Adrenal gland (tissue), 12 donors: ENCODE data around the gene ARHGAP26. TPM values are rescaled to one million over a fixed set of nuclear protein-coding genes. Genes with fewer than 3 reads are reported as not detected.
A peak's percentile ranks its signal among the peaks of the same experiment; 100 is the strongest.

Source experiments
- DNase-seq, 7 donors: peaks; one replicate each; pipeline ENCODE4 v3.0.0-alpha.2; 2019 to 2020
- H3K27ac ChIP-seq, 5 donors: fragments of 200-600 bp; sonication (generic) in 4 of 5; 1 replicate in 3 of 5; 2 replicates in 2 of 5; pipeline versions ENCODE4 v1.5.1 to v1.8.0; 2016 to 2020; ENCODE audit warnings: mild to moderate bottlenecking in 1 of 5
- H3K27me3 ChIP-seq: fragments of 200-600 bp; 2 replicates; pipeline ENCODE4 v1.8.0; 2021
- H3K36me3 ChIP-seq, 2 donors: fragments of 200-600 bp; replicated peaks in 1 of 2; 1 replicate in 1 of 2; 2 replicates in 1 of 2; pipeline versions ENCODE4 v1.5.1 to v1.8.0; 2018 to 2022
- H3K4me1 ChIP-seq, 2 donors: fragments of 200-600 bp; replicated peaks in 1 of 2; 1 replicate in 1 of 2; 2 replicates in 1 of 2; pipeline versions ENCODE4 v1.5.1 to v1.8.0; 2018 to 2021
- H3K4me3 ChIP-seq, 4 donors: fragments of 200-600 bp; sonication (generic) in 3 of 4; one replicate each; pipeline ENCODE4 v1.5.1; 2016 to 2018
- H3K9me3 ChIP-seq, 3 donors: fragments of 200-600 bp; sonication (generic) in 1 of 3; replicated peaks in 1 of 3; 1 replicate in 2 of 3; 2 replicates in 1 of 3; pipeline versions ENCODE4 v1.5.1 to v1.8.0; 2016 to 2021
- POLR2A ChIP-seq, 2 donors: fragments of 450-650 bp; IDR thresholded peaks; one replicate each; pipeline ENCODE4 v1.6.1; 2017; ENCODE audit warnings: antibody characterized with exemption in 2 of 2, mild to moderate bottlenecking in 2 of 2, moderate library complexity in 1 of 2
- WGBS, 4 donors: extraction: QIAGEN DNeasy Blood & Tissue Kit in 2 of 4; methylation state at CpG; one replicate each; pipeline versions ENCODE4 v1.1.5 to v1.1.7; 2013 to 2017; 5-methylcytosine and 5-hydroxymethylcytosine counted together
- intact Hi-C, 2 donors: fragments of 100-400 bp; cut with DNase I; formaldehyde crosslinking; loops; one replicate each; pipeline versions ENCODE4 v1.14.1 to v1.15.0; 2022 to 2023
- polyA plus RNA-seq, 3 donors: library from polyadenylated mRNA; stranded (reverse); fragments of 200-250 nt in 2 of 3; fragments of 350-450 nt in 1 of 3; fragmentation: Illumina TruSeq in 1 of 3; extraction: RNeasy Lipid Tissue Mini Kit (QIAGEN cat#74804) in 1 of 3; gene quantifications; one replicate each; pipeline ENCODE4 v1.2.3, GENCODE V29; 2013 to 2014
- total RNA-seq, 9 donors: library from RNA; depleted of rRNA in 4 of 9; stranded (reverse); fragments of >200 nt in 4 of 9; fragments of 120-200 nt in 1 of 9; fragmentation: NEBNext Ultra II Directional in 1 of 9; extraction: Animal tissue kit (Norgen Biotek cat#: 25700) in 1 of 9; gene quantifications; one replicate each; pipeline versions ENCODE4 v1.1.0 to v1.2.4, GENCODE V29; 2013 to 2023
- TF ChIP-seq, protein P1 (sequence below), 6 experiments: fragments of 450-650 bp in 4 of 6; fragments of 200-600 bp in 2 of 6; sonication (generic) in 1 of 6; IDR thresholded peaks; 1 replicate in 5 of 6; 2 replicates in 1 of 6; pipeline versions ENCODE4 v1.5.1 to v1.8.0; 2016 to 2021; ENCODE audit warnings: antibody characterized with exemption in 6 of 6, mild to moderate bottlenecking in 2 of 6, moderate library complexity in 1 of 6
- donor health status: healthy with polysubstance abuse.
- donor health status: Bipolar disorder and iron deficiency.
- donor health status: DM: yes; HTN: yes; CAD: no.
- donor health status: DM: no; HTN: no; CAD: no.
- donor health status: DM: no; HTN: no; CAD: no.
- donor health status: DM: yes; HTN: yes; CAD: no.

ARHGAP26 gene
- total and polyA plus RNA-seq, 12 donors = 3.0 to 21.7 (median 10.8) TPM

DNA sequence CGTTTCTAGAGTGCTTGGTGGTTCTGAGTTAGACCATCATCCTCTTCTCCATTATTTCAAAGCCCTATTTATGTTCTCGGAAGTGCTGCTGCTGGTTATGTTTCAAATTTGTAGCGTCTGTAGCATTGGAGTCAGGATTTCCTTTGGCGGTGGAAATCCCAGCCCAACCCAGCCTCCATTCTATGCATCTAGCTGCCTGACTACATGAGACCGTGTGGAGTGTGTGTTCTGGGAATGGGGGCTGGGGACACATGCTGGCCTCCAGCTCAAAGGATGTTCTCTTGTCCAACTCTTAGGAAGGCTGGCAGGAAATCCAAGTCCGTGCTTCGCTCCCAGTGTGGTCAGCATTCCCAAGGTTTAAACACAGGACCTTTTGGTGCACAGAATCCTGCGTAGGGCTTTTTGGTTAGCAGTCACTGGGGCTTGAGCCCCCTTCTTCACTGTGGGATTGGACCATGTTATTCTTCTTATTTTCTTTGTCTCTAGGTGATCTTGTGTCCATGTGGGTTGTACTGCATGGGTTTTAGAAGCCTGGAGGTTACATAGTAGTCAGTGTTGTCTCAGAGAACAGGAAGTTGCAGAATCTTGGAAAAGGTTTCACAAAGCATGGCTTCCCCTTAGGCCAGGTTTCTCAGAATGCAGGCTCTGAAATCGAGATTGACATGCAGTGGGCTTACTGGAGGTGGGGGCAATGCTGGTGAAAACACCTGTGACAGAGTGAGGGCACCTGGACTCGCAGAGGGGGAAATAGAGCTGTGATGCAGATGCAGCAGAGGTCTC, 132.2 kb downstream of the ARHGAP26 start:
- DNase-seq = no peak
- H3K9me3 ChIP-seq = no peaks in the 10 kb centered on the region
- no peak overlapping the region for H3K27ac ChIP-seq
- peaks cover 0 to 16% of the 10 kb centered on the region in 2 donors for H3K4me1 ChIP-seq
- no peak overlapping the region for H3K4me3 ChIP-seq
- intact Hi-C loops = no loop called here
- TF ChIP-seq, protein P1, sequence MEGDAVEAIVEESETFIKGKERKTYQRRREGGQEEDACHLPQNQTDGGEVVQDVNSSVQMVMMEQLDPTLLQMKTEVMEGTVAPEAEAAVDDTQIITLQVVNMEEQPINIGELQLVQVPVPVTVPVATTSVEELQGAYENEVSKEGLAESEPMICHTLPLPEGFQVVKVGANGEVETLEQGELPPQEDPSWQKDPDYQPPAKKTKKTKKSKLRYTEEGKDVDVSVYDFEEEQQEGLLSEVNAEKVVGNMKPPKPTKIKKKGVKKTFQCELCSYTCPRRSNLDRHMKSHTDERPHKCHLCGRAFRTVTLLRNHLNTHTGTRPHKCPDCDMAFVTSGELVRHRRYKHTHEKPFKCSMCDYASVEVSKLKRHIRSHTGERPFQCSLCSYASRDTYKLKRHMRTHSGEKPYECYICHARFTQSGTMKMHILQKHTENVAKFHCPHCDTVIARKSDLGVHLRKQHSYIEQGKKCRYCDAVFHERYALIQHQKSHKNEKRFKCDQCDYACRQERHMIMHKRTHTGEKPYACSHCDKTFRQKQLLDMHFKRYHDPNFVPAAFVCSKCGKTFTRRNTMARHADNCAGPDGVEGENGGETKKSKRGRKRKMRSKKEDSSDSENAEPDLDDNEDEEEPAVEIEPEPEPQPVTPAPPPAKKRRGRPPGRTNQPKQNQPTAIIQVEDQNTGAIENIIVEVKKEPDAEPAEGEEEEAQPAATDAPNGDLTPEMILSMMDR (IDR thresholded peaks at IDR 0.05) = no peak
- TF ChIP-seq POLR2A (IDR thresholded peaks at IDR 0.05) = no peak
- WGBS, 4 donors = 82 to 93% (median 88%) methylated on average over 10 of the region's 10 CpGs
- peaks cover 0 to 14% of the 10 kb centered on the region in 2 donors for H3K36me3 ChIP-seq
- no peaks in the 10 kb centered on the region for H3K27me3 ChIP-seq

DNA sequence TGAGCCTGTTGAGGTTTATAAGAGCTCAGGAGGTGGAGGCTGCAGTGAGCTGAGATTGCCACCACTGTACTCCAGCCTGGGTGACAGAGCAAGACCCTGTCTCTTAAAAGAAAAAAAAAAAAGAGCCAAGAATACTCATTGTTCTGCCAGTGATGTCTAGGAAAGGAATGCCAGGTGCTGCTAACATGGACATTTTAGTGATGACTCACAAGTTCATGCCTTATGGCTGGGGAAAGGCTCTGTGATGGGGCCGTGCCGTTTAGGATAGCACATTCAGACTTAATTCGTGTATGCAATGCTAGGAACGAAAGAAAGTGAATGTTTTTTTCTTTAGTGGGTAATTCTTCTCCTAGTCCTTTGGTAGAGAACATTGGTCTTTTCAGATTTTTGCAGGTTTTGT, 134.2 kb downstream of the ARHGAP26 start:
- Histone ChIP-seq H3K36me3 (peaks cover 0 to 21% of the 10 kb centered on the region in 2 donors), H3K9me3 (no peaks in the 10 kb centered on the region), H3K27ac (no peak overlapping the region), H3K27me3 (no peaks in the 10 kb centered on the region), H3K4me3 (no peak overlapping the region), H3K4me1 (peaks cover 0 to 14% of the 10 kb centered on the region in 2 donors)
- TF ChIP-seq POLR2A (IDR thresholded peaks at IDR 0.05) = no peak
- TF ChIP-seq, protein P1 (IDR thresholded peaks at IDR 0.05) = no peak
- WGBS, 4 donors = 88 to 98% (median 93%) methylated on average over 4 of the region's 4 CpGs
- intact Hi-C loops = no loop called here
- no peak for DNase-seq

DNA sequence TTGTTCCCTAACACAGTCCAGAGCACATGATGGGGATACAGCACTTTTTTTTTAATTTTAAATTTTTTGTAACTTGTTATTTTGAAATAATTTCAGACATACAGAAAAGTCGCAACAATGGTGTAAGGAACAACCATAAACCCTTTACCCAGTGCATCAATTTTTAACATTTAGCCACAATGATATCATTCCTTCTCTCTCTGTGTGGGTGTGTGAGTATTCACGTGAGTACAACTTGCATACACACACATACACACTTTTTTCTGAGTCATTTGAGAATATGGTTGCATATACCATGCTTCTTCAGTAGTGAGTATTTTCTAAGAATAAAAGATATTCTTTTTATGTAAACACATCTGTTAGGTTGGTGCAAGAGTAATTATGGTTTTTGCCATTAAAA, 135.2 kb downstream of the ARHGAP26 start:
- TF ChIP-seq POLR2A (IDR thresholded peaks at IDR 0.05) = no peak
- TF ChIP-seq, protein P1 (IDR thresholded peaks at IDR 0.05) = no peak
- Histone ChIP-seq H3K27ac (no peak overlapping the region), H3K27me3 (no peaks in the 10 kb centered on the region), H3K36me3 (peaks cover 0 to 21% of the 10 kb centered on the region in 2 donors), H3K9me3 (no peaks in the 10 kb centered on the region), H3K4me3 (no peak overlapping the region), H3K4me1 (peaks cover 0 to 6% of the 10 kb centered on the region in 2 donors)
- no peak for DNase-seq
- intact Hi-C loops = no loop called here
- WGBS, 4 donors = 90 to 96% (median 94%) methylated on average over 2 of the region's 2 CpGs

DNA sequence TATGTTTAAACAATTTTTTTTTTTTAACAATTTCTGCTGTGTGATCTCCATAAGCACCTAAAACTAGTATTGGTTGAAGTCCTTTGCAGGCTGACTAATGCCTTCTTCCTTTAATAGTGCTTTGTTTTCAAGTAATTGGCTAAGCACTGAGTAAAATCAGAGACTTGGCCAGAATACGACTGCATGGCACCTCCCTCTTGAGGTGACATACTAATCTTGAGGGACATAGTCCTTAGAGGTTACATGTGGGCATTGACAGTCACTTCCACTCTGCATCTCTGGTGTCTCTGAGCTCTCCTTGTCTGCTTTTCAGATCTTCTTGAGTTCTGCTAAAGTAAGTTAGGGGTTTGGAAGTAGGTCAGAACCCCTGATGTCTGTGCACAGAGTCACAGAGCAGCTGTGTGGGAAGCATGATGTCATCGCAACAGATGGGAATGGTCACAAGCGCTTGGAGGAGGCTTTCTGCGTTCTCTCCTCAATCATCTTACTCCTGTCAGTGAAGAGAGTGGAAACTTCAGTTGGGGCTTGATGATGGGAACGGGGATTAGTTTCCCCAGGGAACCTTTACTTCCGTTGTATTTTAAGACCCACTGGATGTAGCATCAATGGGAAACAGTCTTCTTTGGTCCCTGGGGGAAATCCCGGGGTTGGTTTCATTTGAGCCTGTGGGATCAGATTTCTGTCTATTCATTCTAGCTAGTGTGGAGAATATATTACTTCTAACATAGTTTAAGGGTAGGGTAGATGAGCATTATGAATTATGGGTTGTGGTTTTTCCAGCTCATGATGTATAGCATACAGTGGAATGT, 136.9 kb downstream of the ARHGAP26 start:
- Histone ChIP-seq H3K27me3 (no peaks in the 10 kb centered on the region), H3K27ac (peak overlapping the region in 1 of 5 donors; percentile 15), H3K36me3 (peaks cover 0 to 29% of the 10 kb centered on the region in 2 donors), H3K4me1 (no peaks in the 10 kb centered on the region), H3K9me3 (no peaks in the 10 kb centered on the region), H3K4me3 (no peak overlapping the region)
- TF ChIP-seq, protein P1 (IDR thresholded peaks at IDR 0.05) = no peak
- TF ChIP-seq POLR2A (IDR thresholded peaks at IDR 0.05) = no peak
- 77 to 84% (median 83%) methylated on average over 7 of the region's 7 CpGs for WGBS, 4 donors
- no peak for DNase-seq
- intact Hi-C loops = no loop called here
